GM18519 (cell line): Measurements from ENCODE around the gene TACC2.
"Not testable (repeated sequence)": the region's sequence is repeated elsewhere in the genome, so short reads cannot be mapped to it uniquely, and the experiment has no call there.

Source experiments
- ATAC-seq: cut with Tn5 transposase; IDR thresholded peaks from one replicate; pipeline ENCODE4 v1.9.1; 2021; ENCODE audit warnings: mild to moderate bottlenecking, moderate library complexity; ENCODE audit not compliant: unreplicated experiment, low FRiP score

The TACC2 gene

GRCh38 chr10:122086416-122087240 lies 97.7 kb downstream of the TACC2 start:
- no peak for ATAC-seq

- no peak for ATAC-seq
These were observed 98.5 kb downstream of the TACC2 start for GRCh38 chr10:122087436-122087835.

- ATAC-seq: no peak
These were observed 100.5 kb downstream of the TACC2 start for GRCh38 chr10:122089311-122090017.

- no peak for ATAC-seq
These were observed 102.8 kb downstream of the TACC2 start for GRCh38 chr10:122091722-122092121.

GRCh38 chr10:122093076-122093475 lies 104.1 kb downstream of the TACC2 start:
- ATAC-seq: no peak

- not testable (repeated sequence) for ATAC-seq
These were observed 107.2 kb downstream of the TACC2 start for GRCh38 chr10:122096181-122096580.

- ATAC-seq: no peak
These were observed 107.7 kb downstream of the TACC2 start for GRCh38 chr10:122096705-122097104.

- no peak for ATAC-seq
These were observed 109.0 kb downstream of the TACC2 start for GRCh38 chr10:122097935-122098334.

GRCh38 chr10:122098924-122099323 lies 110.0 kb downstream of the TACC2 start:
- ATAC-seq: no peak

- ATAC-seq: no peak
These were observed 110.6 kb downstream of the TACC2 start for GRCh38 chr10:122099562-122099961.

GRCh38 chr10:122102146-122102868 lies 113.3 kb downstream of the TACC2 start:
- ATAC-seq: no peak

- no peak for ATAC-seq
These were observed 114.0 kb downstream of the TACC2 start for GRCh38 chr10:122102869-122103525.

- ATAC-seq: no peak
These were observed 114.6 kb downstream of the TACC2 start for GRCh38 chr10:122103592-122103991.

- not testable (repeated sequence) for ATAC-seq
These were observed 119.8 kb downstream of the TACC2 start for GRCh38 chr10:122108786-122109185.

GRCh38 chr10:122112021-122112616 lies 123.2 kb downstream of the TACC2 start:
- peak; percentile 64 for ATAC-seq

GRCh38 chr10:122112625-122113160 lies 123.7 kb downstream of the TACC2 start:
- no peak for ATAC-seq

GRCh38 chr10:122113161-122113944 lies 124.4 kb downstream of the TACC2 start:
- ATAC-seq: no peak

- ATAC-seq: no peak
These were observed 125.2 kb downstream of the TACC2 start for GRCh38 chr10:122113945-122114747.
